ENCODE data around the gene CAMK1G.

Gene CAMK1G

DNA sequence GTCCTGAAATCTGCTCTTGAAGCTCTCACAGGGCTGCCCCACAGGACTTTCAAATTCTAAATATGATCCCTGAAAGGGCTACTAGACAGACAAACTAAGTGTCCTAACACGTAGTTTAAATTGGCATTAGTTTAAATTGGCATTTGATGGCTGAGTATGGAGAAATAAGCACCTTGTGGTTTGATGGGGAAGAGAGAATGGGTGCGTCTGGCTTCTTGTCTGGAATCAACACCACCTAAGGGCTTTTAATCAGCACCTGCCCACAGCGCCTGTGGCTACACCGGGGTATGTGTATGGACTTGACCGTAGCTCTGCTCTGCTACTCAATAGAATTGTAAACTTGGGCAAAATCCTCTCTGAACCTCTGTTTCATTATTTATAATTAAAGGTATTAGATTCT is 74.4 kb downstream of the CAMK1G start:
- DNase-seq (ENCODE audit: low read depth in 3 of 3, low spot score in 1 of 3): no peak

- no peak for DNase-seq (ENCODE audit: low read depth in 3 of 3, low spot score in 1 of 3)
These were observed 76.4 kb downstream of the CAMK1G start for GRCh38 chr1:209659909-209660308.

GRCh38 chr1:209661071-209661470 is 77.6 kb downstream of the CAMK1G start:
- DNase-seq (ENCODE audit: low read depth in 3 of 3, low spot score in 1 of 3): no peak

GRCh38 chr1:209662879-209663327 is 79.4 kb downstream of the CAMK1G start:
- DNase-seq (ENCODE audit: low read depth in 3 of 3, low spot score in 1 of 3): no peak

Data from stimulated activated CD4-positive, alpha-beta T cell treated with anti-CD3 and anti-CD28 coated beads, TNF-alpha, amount 100 ng/mL, for 1 hour (primary cell).